Activated CD8-positive, alpha-beta memory T cell treated with anti-CD3 and anti-CD28 coated beads for 1 hour (primary cell): ENCODE measurements around the gene AIMP1.
"Not testable (repeated sequence)": the region's sequence is repeated elsewhere in the genome, so short reads cannot be mapped to it uniquely, and the experiment has no call there.

Experiments used
- DNase-seq, 2 donors: peaks; one replicate each; pipeline ENCODE4 v3.0.0-alpha.2; 2020; ENCODE audit warnings: low read depth in 1 of 2; ENCODE audit errors: extremely low read depth in 1 of 2

Gene AIMP1

DNA sequence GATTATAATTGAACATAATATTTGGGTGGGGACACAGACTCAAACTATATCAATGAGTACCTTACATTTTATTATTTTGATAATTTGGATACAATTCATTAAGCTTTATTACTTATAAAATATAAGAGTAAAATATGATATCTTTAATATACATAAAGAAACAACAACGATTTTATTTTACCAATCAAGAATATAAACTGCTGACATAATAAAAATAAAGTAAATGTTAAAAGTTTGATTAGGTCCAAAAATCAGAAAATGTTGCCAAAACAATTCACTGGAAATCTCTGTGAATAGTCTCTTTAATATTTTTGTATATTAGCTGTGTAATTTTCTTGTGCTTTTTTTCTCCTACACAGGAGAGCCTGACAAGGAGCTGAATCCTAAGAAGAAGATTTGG is 30.8 kb downstream of the AIMP1 start:
- no peak for DNase-seq

- DNase-seq, result no peak
These were observed 34.7 kb downstream of the AIMP1 start for GRCh38 chr4:106351016-106351415.

- no peak for DNase-seq
These were observed 37.4 kb downstream of the AIMP1 start for GRCh38 chr4:106353786-106354185.

- DNase-seq, result no peak
These were observed 38.8 kb downstream of the AIMP1 start for GRCh38 chr4:106355193-106355592.

DNA sequence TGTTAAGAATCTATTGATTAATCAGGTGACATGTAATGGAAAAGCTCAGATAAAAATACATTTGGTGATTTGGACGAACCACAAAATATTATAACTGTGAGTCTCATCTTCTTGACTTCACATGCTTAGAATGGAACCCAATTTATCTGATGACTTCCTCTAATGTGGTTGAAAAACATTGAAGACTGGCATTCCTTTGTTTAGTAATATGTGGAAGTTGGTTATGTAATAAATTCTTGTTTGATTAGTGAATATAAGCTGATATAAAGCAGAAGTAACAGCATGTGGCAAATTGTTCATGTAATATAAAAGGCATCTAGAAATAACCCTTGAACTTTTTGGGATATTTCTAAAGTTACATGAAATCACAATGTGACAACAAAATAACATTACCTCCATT is 42.5 kb downstream of the AIMP1 start:
- DNase-seq, result no peak

- no peak for DNase-seq
These were observed 45.9 kb downstream of the AIMP1 start for GRCh38 chr4:106362086-106362825.

DNA sequence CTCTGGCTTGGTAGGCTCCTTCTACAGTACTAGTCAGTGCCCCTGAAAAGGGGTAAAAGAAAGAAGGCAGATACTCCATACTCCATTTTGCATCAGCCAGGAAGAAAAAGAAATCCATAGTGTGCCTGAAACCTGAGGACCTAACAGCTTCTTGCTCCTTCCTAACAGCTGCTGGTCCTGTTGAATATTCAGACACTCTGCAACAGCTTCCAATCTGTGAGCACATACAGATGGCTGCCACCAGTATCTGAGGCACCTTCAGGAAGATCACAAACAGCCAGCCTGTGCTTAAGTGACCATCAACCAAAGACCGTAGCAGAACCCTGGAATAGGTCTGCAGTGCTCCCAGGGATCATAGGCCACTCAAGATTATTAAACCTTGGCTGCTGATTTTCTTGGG is 47.9 kb downstream of the AIMP1 start:
- DNase-seq, result no peak

DNA sequence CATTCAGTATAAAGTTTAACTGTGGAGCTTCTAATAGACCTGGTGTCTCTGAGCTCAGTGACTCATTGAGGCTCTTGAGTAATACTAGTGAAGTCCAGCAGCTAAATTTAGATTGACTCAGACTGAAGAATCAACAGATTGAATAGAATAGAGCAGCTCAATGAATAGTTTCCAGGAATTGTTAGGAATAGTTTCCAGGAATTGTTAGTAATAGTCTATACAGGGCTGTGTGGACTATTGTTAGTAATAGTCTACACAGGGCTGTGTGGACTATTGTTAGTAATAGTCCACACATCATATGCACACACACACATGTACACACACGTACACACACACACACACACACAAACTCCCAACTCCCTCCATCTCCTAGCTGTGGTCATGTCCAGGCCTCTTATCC is 49.3 kb downstream of the AIMP1 start:
- DNase-seq, result no peak

GRCh38 chr4:106366026-106366425 is 49.7 kb downstream of the AIMP1 start:
- DNase-seq, result no peak

GRCh38 chr4:106367072-106367471 is 50.7 kb downstream of the AIMP1 start:
- no peak for DNase-seq

GRCh38 chr4:106368678-106369077 is 52.3 kb downstream of the AIMP1 start, which contains the start of gene GIMD1:
Gene GIMD1 (minus strand): TSS chr4:106368778. CDS start chr4:106367435, 1,343 bp downstream.
- no peak for DNase-seq

- DNase-seq, result no peak
These were observed 53.2 kb downstream of the AIMP1 start for GRCh38 chr4:106369456-106370060.

GRCh38 chr4:106370214-106370613 is 53.9 kb downstream of the AIMP1 start:
- DNase-seq, result no peak

- DNase-seq, result no peak
These were observed 54.8 kb downstream of the AIMP1 start for GRCh38 chr4:106371161-106371560.

GRCh38 chr4:106373026-106373425 is 56.7 kb downstream of the AIMP1 start:
- no peak for DNase-seq

DNA sequence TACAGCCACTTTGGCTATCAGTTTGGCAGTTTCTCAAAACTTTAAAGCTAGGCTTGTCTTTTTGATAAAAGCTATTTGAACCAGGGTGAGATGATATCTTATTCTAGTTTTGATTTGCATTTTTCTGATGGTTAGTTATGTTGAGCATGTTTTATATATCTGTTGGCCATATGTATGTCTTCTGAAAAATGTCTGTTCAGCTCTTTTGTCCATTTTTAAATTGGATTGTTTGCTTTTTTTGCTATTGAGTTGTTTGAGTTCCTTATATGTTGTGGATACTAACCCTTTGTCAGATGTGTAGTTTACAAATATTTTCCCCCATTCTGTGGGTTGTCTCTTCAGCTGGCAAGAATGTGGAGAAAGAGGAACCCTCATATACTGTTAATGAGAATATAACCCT is 63.8 kb downstream of the AIMP1 start:
- no peak for DNase-seq

- DNase-seq, result no peak
These were observed 68.5 kb downstream of the AIMP1 start for GRCh38 chr4:106384878-106385277.

DNA sequence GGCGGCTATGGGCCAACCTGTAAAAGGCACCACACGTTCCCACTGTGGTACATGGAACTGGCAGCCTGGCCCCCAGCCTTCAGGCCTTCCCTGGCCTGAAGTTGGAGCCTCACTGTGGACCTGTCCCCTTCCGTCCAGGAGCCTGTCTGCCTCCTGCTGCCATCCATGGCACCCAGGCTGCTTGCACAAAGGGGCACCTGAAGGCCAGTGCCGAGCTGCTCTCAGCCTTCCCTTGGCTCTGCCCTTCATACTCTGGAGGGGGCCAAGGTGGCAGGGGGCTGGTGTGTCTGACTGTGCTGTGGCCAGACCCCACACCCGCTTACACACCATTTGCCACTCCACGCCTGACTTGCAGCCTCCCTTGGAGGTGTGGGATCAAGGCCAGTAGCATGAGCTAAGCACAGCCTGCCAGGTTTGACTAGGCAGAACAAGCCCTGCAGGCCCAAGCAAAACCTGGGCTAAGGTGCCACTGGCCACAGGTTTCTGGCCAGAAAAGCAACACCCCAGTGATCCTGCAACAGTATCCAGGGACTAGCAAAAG is 69.6 kb downstream of the AIMP1 start:
- DNase-seq, result no peak

- DNase-seq, result no peak
These were observed 79.2 kb downstream of the AIMP1 start for GRCh38 chr4:106395582-106395981.

- DNase-seq, result not testable (repeated sequence)
These were observed 82.5 kb downstream of the AIMP1 start for GRCh38 chr4:106398898-106399297.
